ENCODE data around the gene TCEAL9. TPM values are rescaled to one million over a fixed set of nuclear protein-coding genes. Genes with fewer than 3 reads are reported as not detected.

The TCEAL9 gene
- total and polyA plus RNA-seq, 8 donors = 16.1 to 185 (median 75.2) TPM

GRCh38 chrX:103310555-103311398, 45.5 kb upstream of the TCEAL9 start, which contains the start of gene BEX2:
Gene BEX2 (minus strand): TSS chrX:103310990. CDS start chrX:103309976, 1,014 bp downstream.
- Histone ChIP-seq H3K36me3 (no peaks in the 10 kb centered on the region), H3K27ac (peak within 1 kb of the TSS; percentile 25 to 71 (median 35)), H3K27me3 (peaks cover 0 to 12% (median 0%) of the 10 kb centered on the region in 3 donors), H3K9me3 (no peaks in the 10 kb centered on the region), H3K4me3 (peak within 1 kb of the TSS; percentile 50 to 64 (median 58)), H3K4me1 (peaks cover 0 to 5% (median 0%) of the 10 kb centered on the region in 4 donors)
- TF ChIP-seq POLR2A (IDR thresholded peaks at IDR 0.05) = peak in 1 of 4 donors; percentile 41
- no peak for TF ChIP-seq CTCF (IDR thresholded peaks at IDR 0.05)
- TF ChIP-seq EP300 (IDR thresholded peaks at IDR 0.05) = no peak
- TF ChIP-seq POLR2AphosphoS5 (IDR thresholded peaks at IDR 0.05) = peak; percentile 52 to 90 (median 86)
- 1 to 36% (median 10%) methylated on average over 15 to 49 of the region's 52 CpGs for WGBS, 5 donors
- peak; percentile 86 to 93 for DNase-seq
- intact Hi-C loops (cut with DNase I; ENCODE audit: low total_unique reads) = no loop called here

GRCh38 chrX:103311399-103311780, 44.9 kb upstream of the TCEAL9 start:
- intact Hi-C loops (cut with DNase I; ENCODE audit: low total_unique reads) = no loop called here
- WGBS, 5 donors = 56 to 69% (median 64%) methylated on average over 3 of the region's 3 CpGs
- DNase-seq = no peak
- H3K27ac ChIP-seq = no peak overlapping the region
- no peaks in the 10 kb centered on the region for H3K36me3 ChIP-seq
- TF ChIP-seq POLR2A (IDR thresholded peaks at IDR 0.05) = no peak
- TF ChIP-seq CTCF (IDR thresholded peaks at IDR 0.05) = no peak
- TF ChIP-seq EP300 (IDR thresholded peaks at IDR 0.05) = no peak
- no peak for TF ChIP-seq POLR2AphosphoS5 (IDR thresholded peaks at IDR 0.05)
- H3K4me3 ChIP-seq = peak overlapping the region in 1 of 4 donors; percentile 58
- H3K9me3 ChIP-seq = no peaks in the 10 kb centered on the region
- H3K4me1 ChIP-seq = peaks cover 0 to 5% (median 0%) of the 10 kb centered on the region in 4 donors
- peaks cover 0 to 12% (median 0%) of the 10 kb centered on the region in 3 donors for H3K27me3 ChIP-seq

GRCh38 chrX:103329991-103330390, 26.3 kb upstream of the TCEAL9 start, which contains the start of gene TCEAL7:
Gene TCEAL7 (plus strand): TSS chrX:103330239. CDS start chrX:103331404, 1,165 bp downstream.
- peaks cover 0 to 9% (median 0%) of the 10 kb centered on the region in 3 donors for H3K27me3 ChIP-seq
- H3K4me3 ChIP-seq = peak within 1 kb of the TSS; percentile 22 to 32 (median 28)
- H3K36me3 ChIP-seq = no peaks in the 10 kb centered on the region
- H3K4me1 ChIP-seq = no peaks in the 10 kb centered on the region
- DNase-seq = peak in 1 of 2 donors; percentile 85
- WGBS, 5 donors = 34 to 47% (median 44%) methylated on average over 8 to 11 of the region's 11 CpGs
- no peaks in the 10 kb centered on the region for H3K9me3 ChIP-seq
- intact Hi-C loops (cut with DNase I; ENCODE audit: low total_unique reads) = loop anchor here (10.0 kb wide), 1 partner anchor 135 kb away; no protein-coding TSS in a partner anchor
- peak within 1 kb of the TSS in 1 of 5 donors; percentile 52 for H3K27ac ChIP-seq
- no peak for TF ChIP-seq POLR2AphosphoS5 (IDR thresholded peaks at IDR 0.05)
- no peak for TF ChIP-seq POLR2A (IDR thresholded peaks at IDR 0.05)
- TF ChIP-seq CTCF (IDR thresholded peaks at IDR 0.05) = no peak
- TF ChIP-seq EP300 (IDR thresholded peaks at IDR 0.05) = no peak

- Histone ChIP-seq H3K4me3 (peak overlapping the region; percentile 22 to 32 (median 28)), H3K36me3 (no peaks in the 10 kb centered on the region), H3K27me3 (peaks cover 0 to 9% (median 0%) of the 10 kb centered on the region in 3 donors), H3K27ac (peak overlapping the region in 1 of 5 donors; percentile 52), H3K9me3 (no peaks in the 10 kb centered on the region), H3K4me1 (no peaks in the 10 kb centered on the region)
- 30 to 39% (median 34%) methylated on average over 20 to 21 of the region's 21 CpGs for WGBS, 5 donors
- DNase-seq = peak in 1 of 2 donors; percentile 60
- TF ChIP-seq POLR2A (IDR thresholded peaks at IDR 0.05) (no peak), EP300 (IDR thresholded peaks at IDR 0.05) (no peak), POLR2AphosphoS5 (IDR thresholded peaks at IDR 0.05) (no peak), CTCF (IDR thresholded peaks at IDR 0.05) (no peak)
- intact Hi-C loops (cut with DNase I; ENCODE audit: low total_unique reads) = loop anchor here (10.0 kb wide), 1 partner anchor 134 kb away; no protein-coding TSS in a partner anchor
These were observed 25.5 kb upstream of the TCEAL9 start for GRCh38 chrX:103330681-103331288.

Measured in stomach (tissue), 9 donors.